Stimulated activated CD4-positive, alpha-beta T cell treated with anti-CD3 and anti-CD28 coated beads, Interleukin-15, amount 100 ng/mL, for 24 hours (primary cell): ENCODE measurements around the gene CCND1.

Experiments used
- DNase-seq: peaks from one replicate; pipeline ENCODE4 v3.0.0-alpha.2; 2020

CCND1 gene

GRCh38 chr11:69642549-69642912 lies 1.6 kb downstream of the CCND1 start:
- peak; percentile 61 for DNase-seq

GRCh38 chr11:69642913-69643632 lies 2.1 kb downstream of the CCND1 start:
- DNase-seq, result peak; percentile 85

GRCh38 chr11:69643646-69644045 lies 2.7 kb downstream of the CCND1 start:
- no peak for DNase-seq

- no peak for DNase-seq
Measured at GRCh38 chr11:69644071-69644961, 3.4 kb downstream of the CCND1 start.

- no peak for DNase-seq
Measured at GRCh38 chr11:69644962-69645675, 4.2 kb downstream of the CCND1 start.

GRCh38 chr11:69645801-69646492 lies 5.0 kb downstream of the CCND1 start:
- DNase-seq, result no peak

GRCh38 chr11:69646493-69647389 lies 5.8 kb downstream of the CCND1 start:
- DNase-seq, result no peak

- DNase-seq, result no peak
Measured at GRCh38 chr11:69647390-69647748, 6.4 kb downstream of the CCND1 start.

- DNase-seq, result no peak
Measured at GRCh38 chr11:69647761-69648497, 7.0 kb downstream of the CCND1 start.

- no peak for DNase-seq
Measured at GRCh38 chr11:69648679-69649575, 8.0 kb downstream of the CCND1 start.

- DNase-seq, result no peak
Measured at GRCh38 chr11:69649576-69649900, 8.6 kb downstream of the CCND1 start.

GRCh38 chr11:69650081-69650831 lies 9.3 kb downstream of the CCND1 start:
- DNase-seq, result no peak

GRCh38 chr11:69650832-69651344 lies 9.9 kb downstream of the CCND1 start:
- DNase-seq, result no peak

GRCh38 chr11:69651834-69652620 lies 11.1 kb downstream of the CCND1 start:
- DNase-seq, result no peak

- no peak for DNase-seq
Measured at GRCh38 chr11:69652999-69653398, 12.0 kb downstream of the CCND1 start.

GRCh38 chr11:69653406-69653960 lies 12.5 kb downstream of the CCND1 start:
- DNase-seq, result no peak

GRCh38 chr11:69654001-69654659 lies 13.2 kb downstream of the CCND1 start:
- DNase-seq, result no peak
